ENCODE measurements around the gene PML. TPM values are rescaled to one million over a fixed set of nuclear protein-coding genes. Genes with fewer than 3 reads are reported as not detected.

Gene PML
- total RNA-seq, 1 experiment from 2014 or later: 24.6 TPM

DNA sequence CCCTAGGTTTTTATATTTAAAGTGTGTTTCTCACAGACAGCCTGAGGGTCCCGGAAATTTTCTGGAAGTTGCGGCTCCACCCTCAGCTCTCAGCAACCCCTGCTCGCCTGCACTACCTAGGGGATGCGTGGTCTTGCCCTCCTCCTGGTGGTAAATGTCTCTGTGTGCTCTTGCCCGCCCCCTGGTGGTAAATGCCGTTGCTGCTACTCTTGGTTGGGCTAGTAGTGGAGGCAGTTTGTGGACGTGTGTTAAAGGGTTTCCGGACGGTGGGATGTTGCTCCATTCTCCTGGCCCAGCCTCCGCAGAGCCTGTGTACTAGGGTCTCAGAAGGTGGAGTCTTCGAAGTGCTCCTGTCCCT, 29.8 kb upstream of the PML start:
- no peak overlapping the region for H2BK20ac ChIP-seq (ENCODE audit: low read depth, low read length, poor library complexity, severe bottlenecking)
- H3T11ph ChIP-seq (ENCODE audit: low read length): no peak overlapping the region
- H4K91ac ChIP-seq (ENCODE audit: insufficient read length, low read depth, low read length): no peak overlapping the region
- DNase-seq: peak; percentile 94
- H2AK5ac ChIP-seq (ENCODE audit: insufficient read length, low read length): no peak overlapping the region
- Mint-ChIP-seq H3K4me3 (peak overlapping the region in 1 of 2 experiments; percentile 48; a peak in 3 of 5 replicates), H3K27me3 (ENCODE audit: low read depth) (peaks cover 4% of the 10 kb centered on the region), H3K9me3 (no peaks in the 10 kb centered on the region), H3K27ac (peak overlapping the region in 2 of 3 experiments; percentile 62 to 64; a peak in 3 of 7 replicates), H3K36me3 (ENCODE audit: insufficient read depth in 1 of 3, low read depth in 3 of 3) (no peaks in the 10 kb centered on the region), H3K4me1 (peaks cover 24 to 39% of the 10 kb centered on the region in 2 experiments)
- H2BK15ac ChIP-seq (ENCODE audit: low read depth, low read length): no peak overlapping the region
- H3K18ac ChIP-seq (ENCODE audit: insufficient read length, low read depth, low read length): peak overlapping the region; percentile 31
- H2BK120ac ChIP-seq (ENCODE audit: low read depth, low read length, poor library complexity, severe bottlenecking): no peak overlapping the region
- no peak overlapping the region for H3K23ac ChIP-seq (ENCODE audit: insufficient read length, low read depth, low read length)
- no peak overlapping the region for H3K56ac ChIP-seq (ENCODE audit: insufficient read length, low read depth, low read length)
- H3K9ac ChIP-seq (ENCODE audit: extremely low read depth, insufficient read length, low read length): no peak overlapping the region
- TF ChIP-seq, protein P1, sequence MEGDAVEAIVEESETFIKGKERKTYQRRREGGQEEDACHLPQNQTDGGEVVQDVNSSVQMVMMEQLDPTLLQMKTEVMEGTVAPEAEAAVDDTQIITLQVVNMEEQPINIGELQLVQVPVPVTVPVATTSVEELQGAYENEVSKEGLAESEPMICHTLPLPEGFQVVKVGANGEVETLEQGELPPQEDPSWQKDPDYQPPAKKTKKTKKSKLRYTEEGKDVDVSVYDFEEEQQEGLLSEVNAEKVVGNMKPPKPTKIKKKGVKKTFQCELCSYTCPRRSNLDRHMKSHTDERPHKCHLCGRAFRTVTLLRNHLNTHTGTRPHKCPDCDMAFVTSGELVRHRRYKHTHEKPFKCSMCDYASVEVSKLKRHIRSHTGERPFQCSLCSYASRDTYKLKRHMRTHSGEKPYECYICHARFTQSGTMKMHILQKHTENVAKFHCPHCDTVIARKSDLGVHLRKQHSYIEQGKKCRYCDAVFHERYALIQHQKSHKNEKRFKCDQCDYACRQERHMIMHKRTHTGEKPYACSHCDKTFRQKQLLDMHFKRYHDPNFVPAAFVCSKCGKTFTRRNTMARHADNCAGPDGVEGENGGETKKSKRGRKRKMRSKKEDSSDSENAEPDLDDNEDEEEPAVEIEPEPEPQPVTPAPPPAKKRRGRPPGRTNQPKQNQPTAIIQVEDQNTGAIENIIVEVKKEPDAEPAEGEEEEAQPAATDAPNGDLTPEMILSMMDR (conservative IDR thresholded peaks at IDR 0.05): peak; percentile 97
- no peaks in the 10 kb centered on the region for H3K79me2 ChIP-seq (ENCODE audit: insufficient read depth, low read length)
- no peak overlapping the region for H2BK5ac ChIP-seq (ENCODE audit: insufficient read length, low read length)
- WGBS (ENCODE audit: extremely low coverage, insufficient read length, low lambda C conversion rate): no CpG with 5 or more reads among the region's 11 CpGs
- H3K23me2 ChIP-seq (ENCODE audit: insufficient read length, low read depth, low read length, poor library complexity, severe bottlenecking): no peaks in the 10 kb centered on the region
- no peaks in the 10 kb centered on the region for H3K79me1 ChIP-seq (ENCODE audit: insufficient read depth, low read depth, low read length, poor library complexity, severe bottlenecking)
- H4K5ac ChIP-seq (ENCODE audit: insufficient read length, low read depth, low read length): no peak overlapping the region
- peak overlapping the region; percentile 55; the same call in 1 of the 2 replicates for H3K14ac ChIP-seq (ENCODE audit: insufficient read depth, low read length)
- H3K4me1 ChIP-seq (ENCODE audit: insufficient read depth, low read length): peaks cover 4% of the 10 kb centered on the region; the same call in 1 of the 2 replicates
- H2BK12ac ChIP-seq (ENCODE audit: insufficient read length, low read depth, low read length): no peak overlapping the region
- no peaks in the 10 kb centered on the region for H3K27me3 ChIP-seq (ENCODE audit: insufficient read depth, low read length)
- H3K4me2 ChIP-seq (ENCODE audit: insufficient read depth, insufficient read length, low read length): peak overlapping the region; percentile 2
- no peak overlapping the region for H3K27ac ChIP-seq (ENCODE audit: insufficient read length, low read depth, low read length)
- H3K9me3 ChIP-seq (ENCODE audit: control insufficient read depth, low read depth, low read length): no peaks in the 10 kb centered on the region
- H4K8ac ChIP-seq (replicated peaks; ENCODE audit: insufficient read length, low read depth, low read length): no peak overlapping the region
- H4K20me1 ChIP-seq (ENCODE audit: control insufficient read depth, insufficient read depth, insufficient read length): no peaks in the 10 kb centered on the region
- H3K4ac ChIP-seq (ENCODE audit: low read depth, low read length): no peak overlapping the region
- peak overlapping the region; percentile 37 for H2AFZ ChIP-seq (ENCODE audit: low read length)

Measured in H9 (cell line).